HG03139 (cell line): ENCODE results near the gene FTCD.

Source experiments
- ATAC-seq: cut with Tn5 transposase; IDR thresholded peaks from one replicate; pipeline ENCODE4 v1.9.1; 2021; ENCODE audit not compliant: unreplicated experiment

The FTCD gene

GRCh38 chr21:46124083-46124925, 31.1 kb downstream of the FTCD start:
- ATAC-seq: no peak

- no peak for ATAC-seq
Observed at GRCh38 chr21:46122758-46123683, 32.4 kb downstream of the FTCD start.

- no peak for ATAC-seq
Observed at GRCh38 chr21:46122237-46122671, 33.1 kb downstream of the FTCD start.

GRCh38 chr21:46121286-46122221, 33.8 kb downstream of the FTCD start:
- no peak for ATAC-seq

- no peak for ATAC-seq
Observed at GRCh38 chr21:46120301-46121285, 34.8 kb downstream of the FTCD start.

GRCh38 chr21:46119637-46120271, 35.6 kb downstream of the FTCD start:
- no peak for ATAC-seq

- ATAC-seq: no peak
Observed at GRCh38 chr21:46119144-46119636, 36.2 kb downstream of the FTCD start.

DNA sequence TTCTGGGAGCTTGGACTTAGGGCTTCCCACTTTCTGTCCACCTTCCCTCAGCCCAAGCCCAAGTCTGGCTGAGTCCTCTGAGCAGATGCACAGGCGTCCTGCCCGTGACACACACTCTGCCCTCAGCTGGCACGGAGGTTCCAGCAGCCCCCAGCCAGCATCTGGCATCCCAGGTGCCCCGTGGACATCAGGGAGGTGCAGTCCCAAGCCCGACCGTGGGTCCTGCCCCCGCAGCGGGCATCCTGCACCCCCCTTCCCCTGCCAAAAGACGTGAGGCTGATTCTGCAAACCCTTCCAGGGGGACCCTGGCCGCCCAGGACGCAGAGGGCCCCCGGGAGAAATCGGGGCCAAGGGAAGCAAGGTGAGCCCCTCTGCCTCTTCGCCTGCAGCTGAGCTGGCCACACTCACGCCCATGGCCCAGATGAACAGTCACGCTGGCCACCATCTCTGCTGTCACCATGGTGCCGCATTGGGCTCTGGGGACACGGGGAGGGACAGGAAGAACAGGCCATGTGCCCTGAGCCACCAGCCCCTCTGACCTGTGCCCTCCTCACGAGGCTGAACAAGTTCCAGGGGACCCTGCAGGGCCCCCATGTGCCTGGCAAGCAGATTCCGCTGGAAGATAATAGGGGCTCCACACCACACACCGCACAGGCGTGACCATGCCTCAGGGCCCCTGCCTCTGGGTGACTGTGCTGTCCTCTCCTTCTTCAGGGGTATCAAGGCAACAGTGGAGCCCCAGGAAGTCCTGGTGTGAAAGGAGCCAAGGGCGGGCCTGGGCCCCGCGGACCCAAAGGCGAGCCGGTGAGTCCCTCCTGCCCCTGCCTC, 36.8 kb downstream of the FTCD start:
- ATAC-seq: no peak

GRCh38 chr21:46117586-46118315, 37.6 kb downstream of the FTCD start:
- ATAC-seq: no peak

DNA sequence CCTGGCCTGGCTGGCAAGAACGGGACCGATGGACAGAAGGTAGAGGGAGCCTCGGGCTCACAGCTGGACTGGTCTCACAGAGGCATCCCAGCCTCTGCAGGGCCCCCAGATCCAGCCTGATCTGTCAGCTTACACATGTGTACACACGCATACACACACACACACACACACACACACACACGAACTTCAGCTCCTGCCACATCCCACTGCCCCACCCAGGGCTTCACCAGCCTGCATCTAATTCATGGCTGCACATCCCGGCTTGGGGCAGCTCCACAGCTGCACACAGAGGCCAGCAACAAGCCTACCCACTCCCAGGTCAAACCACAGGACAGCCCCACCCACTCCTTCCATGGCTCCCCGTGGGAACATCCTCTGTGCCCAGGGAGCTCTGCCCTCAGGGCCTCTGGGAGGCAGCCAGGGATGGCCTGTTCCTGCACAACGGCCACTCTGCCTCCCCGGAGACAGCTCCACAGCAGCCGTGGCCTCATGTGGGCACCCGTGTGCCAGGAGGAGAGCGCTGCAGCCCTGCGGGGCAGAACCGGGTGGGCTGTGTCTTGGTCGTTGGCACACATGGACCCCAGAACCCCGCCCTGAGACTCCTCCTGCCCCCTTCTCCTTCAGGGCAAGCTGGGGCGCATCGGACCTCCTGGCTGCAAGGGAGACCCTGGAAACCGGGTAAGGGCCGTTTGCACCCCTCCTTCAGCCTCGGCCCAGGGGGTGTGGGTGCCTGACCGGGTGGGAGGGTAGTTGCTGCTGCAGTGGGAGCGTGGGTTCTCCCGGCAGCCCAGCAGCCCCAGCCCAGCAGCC, 38.4 kb downstream of the FTCD start:
- ATAC-seq: no peak

- no peak for ATAC-seq
Observed at GRCh38 chr21:46116189-46116775, 39.1 kb downstream of the FTCD start.

DNA sequence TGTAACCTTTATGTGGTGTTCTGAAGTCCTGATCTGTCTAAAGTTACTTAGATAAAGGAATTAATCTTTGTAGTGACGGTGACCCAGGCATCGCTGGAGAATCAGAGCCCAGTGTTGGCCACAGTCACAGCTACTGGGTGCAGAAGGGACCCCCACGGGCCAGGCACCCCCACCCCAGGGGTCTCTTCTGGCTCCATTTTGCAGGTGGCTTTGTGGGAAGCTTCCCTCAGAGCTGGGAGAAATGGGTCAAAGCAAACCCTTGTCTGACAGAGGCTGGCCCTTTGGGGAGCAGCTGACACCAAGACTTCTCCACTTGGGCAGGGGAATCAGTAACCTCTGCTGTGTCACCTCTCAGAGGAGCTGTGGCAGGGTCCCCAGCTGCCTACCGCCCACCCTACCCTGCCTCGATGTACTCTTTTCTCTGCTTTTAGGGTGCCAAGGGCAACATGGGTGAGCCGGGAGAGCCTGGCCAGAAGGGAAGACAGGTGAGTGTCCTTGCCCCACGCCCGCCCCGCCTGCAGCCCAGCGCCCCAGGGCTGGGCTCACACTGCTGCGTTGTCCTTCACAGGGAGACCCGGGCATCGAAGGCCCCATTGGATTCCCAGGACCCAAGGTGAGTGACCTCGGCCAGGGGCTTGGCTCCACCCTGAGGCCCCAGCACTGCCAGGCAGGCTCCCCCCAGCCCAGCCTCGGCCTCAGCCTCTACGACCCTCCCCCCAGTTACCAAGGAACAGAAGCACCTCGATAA, 39.8 kb downstream of the FTCD start:
- no peak for ATAC-seq

- ATAC-seq: no peak
Observed at GRCh38 chr21:46114963-46115362, 40.4 kb downstream of the FTCD start.

DNA sequence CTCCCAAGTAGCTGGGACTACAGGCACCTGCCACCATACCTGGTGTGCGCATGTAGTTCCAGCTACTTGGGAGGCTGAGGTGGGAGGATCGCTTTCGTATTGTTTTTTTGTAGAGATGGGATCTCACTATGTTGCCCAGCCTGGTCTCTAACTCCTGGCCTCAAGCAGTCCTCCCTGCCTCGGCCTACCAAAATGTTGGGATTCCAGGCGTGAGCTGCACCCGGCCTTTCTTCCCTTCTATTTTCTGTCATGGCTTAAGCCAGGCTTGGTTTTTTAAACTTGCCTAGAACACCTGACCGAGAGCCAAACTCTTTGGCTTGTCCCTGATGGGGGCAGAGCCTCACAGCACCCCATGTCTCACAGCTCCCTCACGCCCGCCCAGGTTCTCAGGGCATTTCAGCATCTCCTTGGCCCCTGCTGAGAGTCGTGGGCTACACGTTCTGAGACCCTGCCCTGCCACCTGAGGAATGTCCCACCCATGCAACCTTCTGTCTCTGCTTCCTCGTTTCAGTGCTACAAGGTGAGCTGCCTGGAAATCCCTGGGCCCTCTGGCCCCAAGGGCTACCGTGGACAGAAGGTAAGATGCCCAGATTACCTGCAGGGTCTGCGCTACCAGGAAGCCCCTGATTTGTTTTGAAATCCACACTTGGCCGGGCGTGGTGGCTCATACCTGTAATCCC, 41.7 kb downstream of the FTCD start:
- no peak for ATAC-seq

- no peak for ATAC-seq
Observed at GRCh38 chr21:46112725-46113215, 42.6 kb downstream of the FTCD start.
